HCT116 (cell line): Measurements from ENCODE around the gene BAIAP2L2.

Experiments used
- CEBPB ChIP-seq: IDR thresholded peaks from 2 replicates; pipeline ENCODE4 v1.6.1; 2012; ENCODE audit warnings: low read depth
- EZH2 ChIP-seq: fragments of 200-600 bp; sonication (generic); IDR thresholded peaks from 2 replicates; pipeline ENCODE4 v1.6.1; 2017; ENCODE audit warnings: antibody characterized with exemption, mixed run types
- EZH2phosphoT487 ChIP-seq: fragments of 200-600 bp; IDR thresholded peaks from 2 replicates; pipeline ENCODE4 v1.6.1; 2018; ENCODE audit warnings: antibody characterized with exemption, borderline replicate concordance
- POLR2A ChIP-seq: IDR thresholded peaks from 2 replicates; pipeline ENCODE4 v1.7.0; 2011; ENCODE audit warnings: borderline replicate concordance; ENCODE audit not compliant: insufficient read depth, insufficient read length; ENCODE audit errors: extremely low read depth
- POLR2AphosphoS5 ChIP-seq: IDR thresholded peaks from 2 replicates; pipeline ENCODE4 v1.6.1; 2011; ENCODE audit warnings: mild to moderate bottlenecking, low read depth, low read length, moderate library complexity
- SP1 ChIP-seq: IDR thresholded peaks from 2 replicates; pipeline ENCODE4 v1.6.1; 2012; ENCODE audit warnings: low read depth
- YY1 ChIP-seq: IDR thresholded peaks from 2 replicates; pipeline ENCODE4 v1.6.1; 2011; ENCODE audit warnings: low read length, low read depth, moderate library complexity, mild to moderate bottlenecking; ENCODE audit not compliant: insufficient replicate concordance; ENCODE audit errors: extremely low read depth
- ZFX ChIP-seq: fragments of 450-650 bp; IDR thresholded peaks from 2 replicates; pipeline ENCODE4 v1.6.1; 2017
- TF ChIP-seq, protein P1 (sequence below): IDR thresholded peaks from 2 replicates; pipeline ENCODE4 v1.6.1; 2012
- TF ChIP-seq, protein P2 (sequence below), 3 experiments: fragments of 200-600 bp in 1 of 3; sonication (generic) in 1 of 3; IDR thresholded peaks in 2 of 3; conservative IDR thresholded peaks in 1 of 3; 2 replicates each; pipeline ENCODE4 v1.5.1; 2012 to 2017; ENCODE audit warnings: low read depth in 2 of 3, low read length in 2 of 3, antibody characterized with exemption in 1 of 3, borderline replicate concordance in 1 of 3, control low read depth in 1 of 3, mild to moderate bottlenecking in 1 of 3, mixed read lengths in 1 of 3, mixed run types in 1 of 3, moderate library complexity in 1 of 3; ENCODE audit not compliant: insufficient read depth in 1 of 3
- TF ChIP-seq, protein P3 (sequence below): IDR thresholded peaks from 2 replicates; pipeline ENCODE4 v1.6.1; 2011; ENCODE audit warnings: mild to moderate bottlenecking, low read length, moderate library complexity; ENCODE audit not compliant: insufficient replicate concordance; ENCODE audit errors: extremely low read depth
- TF ChIP-seq, protein P4 (sequence below): IDR thresholded peaks from 2 replicates; pipeline ENCODE4 v1.6.1; 2012
- TF ChIP-seq, protein P5 (sequence below): IDR thresholded peaks from 2 replicates; pipeline ENCODE4 v1.6.1; 2012; ENCODE audit warnings: low read depth

DNA sequence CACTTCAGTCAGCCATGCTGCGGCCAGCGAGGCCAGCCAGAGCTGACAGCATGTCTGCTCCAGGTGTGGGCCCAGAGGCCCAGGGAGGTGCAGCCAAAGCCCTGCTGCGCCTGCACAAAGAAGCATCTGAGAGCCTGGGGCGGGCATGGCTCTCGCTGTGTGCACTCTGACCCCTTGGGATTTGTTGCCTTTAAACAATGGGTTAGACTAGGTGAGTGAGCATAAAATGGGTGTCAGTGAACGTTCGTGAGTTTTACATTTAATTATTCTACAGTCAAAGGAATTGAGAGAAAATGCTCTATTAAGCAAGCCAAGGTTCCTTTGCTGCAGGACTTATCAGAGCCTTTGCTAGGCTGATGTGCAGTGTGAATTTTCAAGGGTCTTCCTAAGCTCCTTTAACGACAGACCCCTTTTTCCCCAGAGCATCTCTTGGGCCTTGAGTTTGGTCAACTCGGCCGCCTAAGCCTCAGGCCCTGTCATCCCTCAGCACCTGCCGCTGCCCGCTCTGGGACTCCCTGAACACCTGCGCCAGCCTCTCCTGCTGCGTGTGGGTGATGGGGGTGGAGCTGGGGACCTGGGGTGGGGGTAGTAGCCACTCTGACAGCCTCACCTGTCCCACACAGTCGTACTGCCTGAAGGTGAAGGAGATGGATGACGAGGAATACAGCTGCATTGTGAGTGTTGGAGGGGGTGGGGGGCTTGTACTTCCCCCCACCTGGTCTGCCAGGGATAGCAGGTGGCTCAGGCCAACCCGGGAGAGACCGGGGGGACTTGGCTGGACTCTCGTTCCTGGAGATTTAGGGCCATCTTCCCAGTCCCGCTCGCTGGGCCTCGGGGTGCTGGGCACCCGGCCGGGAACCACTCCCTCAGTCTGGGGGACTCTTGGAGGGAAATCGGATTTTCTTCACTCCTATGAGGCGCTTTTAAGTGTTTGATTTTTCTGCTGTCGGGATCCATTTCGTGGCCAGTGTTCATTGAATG lies 37.0 kb downstream of the BAIAP2L2 start:
- TF ChIP-seq, protein P1, sequence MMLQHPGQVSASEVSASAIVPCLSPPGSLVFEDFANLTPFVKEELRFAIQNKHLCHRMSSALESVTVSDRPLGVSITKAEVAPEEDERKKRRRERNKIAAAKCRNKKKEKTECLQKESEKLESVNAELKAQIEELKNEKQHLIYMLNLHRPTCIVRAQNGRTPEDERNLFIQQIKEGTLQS, result no peak
- TF ChIP-seq, protein P2, sequence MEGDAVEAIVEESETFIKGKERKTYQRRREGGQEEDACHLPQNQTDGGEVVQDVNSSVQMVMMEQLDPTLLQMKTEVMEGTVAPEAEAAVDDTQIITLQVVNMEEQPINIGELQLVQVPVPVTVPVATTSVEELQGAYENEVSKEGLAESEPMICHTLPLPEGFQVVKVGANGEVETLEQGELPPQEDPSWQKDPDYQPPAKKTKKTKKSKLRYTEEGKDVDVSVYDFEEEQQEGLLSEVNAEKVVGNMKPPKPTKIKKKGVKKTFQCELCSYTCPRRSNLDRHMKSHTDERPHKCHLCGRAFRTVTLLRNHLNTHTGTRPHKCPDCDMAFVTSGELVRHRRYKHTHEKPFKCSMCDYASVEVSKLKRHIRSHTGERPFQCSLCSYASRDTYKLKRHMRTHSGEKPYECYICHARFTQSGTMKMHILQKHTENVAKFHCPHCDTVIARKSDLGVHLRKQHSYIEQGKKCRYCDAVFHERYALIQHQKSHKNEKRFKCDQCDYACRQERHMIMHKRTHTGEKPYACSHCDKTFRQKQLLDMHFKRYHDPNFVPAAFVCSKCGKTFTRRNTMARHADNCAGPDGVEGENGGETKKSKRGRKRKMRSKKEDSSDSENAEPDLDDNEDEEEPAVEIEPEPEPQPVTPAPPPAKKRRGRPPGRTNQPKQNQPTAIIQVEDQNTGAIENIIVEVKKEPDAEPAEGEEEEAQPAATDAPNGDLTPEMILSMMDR (IDR thresholded peaks at IDR 0.05 in 2 of 3, conservative IDR thresholded peaks at IDR 0.05 in 1 of 3; ENCODE audit: borderline replicate concordance in 1 of 3, insufficient read depth in 1 of 3, low read depth in 2 of 3, low read length in 2 of 3), result no peak
- TF ChIP-seq, protein P3, sequence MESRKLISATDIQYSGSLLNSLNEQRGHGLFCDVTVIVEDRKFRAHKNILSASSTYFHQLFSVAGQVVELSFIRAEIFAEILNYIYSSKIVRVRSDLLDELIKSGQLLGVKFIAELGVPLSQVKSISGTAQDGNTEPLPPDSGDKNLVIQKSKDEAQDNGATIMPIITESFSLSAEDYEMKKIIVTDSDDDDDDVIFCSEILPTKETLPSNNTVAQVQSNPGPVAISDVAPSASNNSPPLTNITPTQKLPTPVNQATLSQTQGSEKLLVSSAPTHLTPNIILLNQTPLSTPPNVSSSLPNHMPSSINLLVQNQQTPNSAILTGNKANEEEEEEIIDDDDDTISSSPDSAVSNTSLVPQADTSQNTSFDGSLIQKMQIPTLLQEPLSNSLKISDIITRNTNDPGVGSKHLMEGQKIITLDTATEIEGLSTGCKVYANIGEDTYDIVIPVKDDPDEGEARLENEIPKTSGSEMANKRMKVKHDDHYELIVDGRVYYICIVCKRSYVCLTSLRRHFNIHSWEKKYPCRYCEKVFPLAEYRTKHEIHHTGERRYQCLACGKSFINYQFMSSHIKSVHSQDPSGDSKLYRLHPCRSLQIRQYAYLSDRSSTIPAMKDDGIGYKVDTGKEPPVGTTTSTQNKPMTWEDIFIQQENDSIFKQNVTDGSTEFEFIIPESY, result no peak
- TF ChIP-seq YY1 (no peak), CEBPB (no peak), ZFX (no peak), EZH2 (no peak), EZH2phosphoT487 (no peak), POLR2A (no peak), SP1 (no peak), POLR2AphosphoS5 (no peak)
- TF ChIP-seq, protein P4, sequence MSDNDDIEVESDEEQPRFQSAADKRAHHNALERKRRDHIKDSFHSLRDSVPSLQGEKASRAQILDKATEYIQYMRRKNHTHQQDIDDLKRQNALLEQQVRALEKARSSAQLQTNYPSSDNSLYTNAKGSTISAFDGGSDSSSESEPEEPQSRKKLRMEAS, result no peak
- TF ChIP-seq, protein P5, sequence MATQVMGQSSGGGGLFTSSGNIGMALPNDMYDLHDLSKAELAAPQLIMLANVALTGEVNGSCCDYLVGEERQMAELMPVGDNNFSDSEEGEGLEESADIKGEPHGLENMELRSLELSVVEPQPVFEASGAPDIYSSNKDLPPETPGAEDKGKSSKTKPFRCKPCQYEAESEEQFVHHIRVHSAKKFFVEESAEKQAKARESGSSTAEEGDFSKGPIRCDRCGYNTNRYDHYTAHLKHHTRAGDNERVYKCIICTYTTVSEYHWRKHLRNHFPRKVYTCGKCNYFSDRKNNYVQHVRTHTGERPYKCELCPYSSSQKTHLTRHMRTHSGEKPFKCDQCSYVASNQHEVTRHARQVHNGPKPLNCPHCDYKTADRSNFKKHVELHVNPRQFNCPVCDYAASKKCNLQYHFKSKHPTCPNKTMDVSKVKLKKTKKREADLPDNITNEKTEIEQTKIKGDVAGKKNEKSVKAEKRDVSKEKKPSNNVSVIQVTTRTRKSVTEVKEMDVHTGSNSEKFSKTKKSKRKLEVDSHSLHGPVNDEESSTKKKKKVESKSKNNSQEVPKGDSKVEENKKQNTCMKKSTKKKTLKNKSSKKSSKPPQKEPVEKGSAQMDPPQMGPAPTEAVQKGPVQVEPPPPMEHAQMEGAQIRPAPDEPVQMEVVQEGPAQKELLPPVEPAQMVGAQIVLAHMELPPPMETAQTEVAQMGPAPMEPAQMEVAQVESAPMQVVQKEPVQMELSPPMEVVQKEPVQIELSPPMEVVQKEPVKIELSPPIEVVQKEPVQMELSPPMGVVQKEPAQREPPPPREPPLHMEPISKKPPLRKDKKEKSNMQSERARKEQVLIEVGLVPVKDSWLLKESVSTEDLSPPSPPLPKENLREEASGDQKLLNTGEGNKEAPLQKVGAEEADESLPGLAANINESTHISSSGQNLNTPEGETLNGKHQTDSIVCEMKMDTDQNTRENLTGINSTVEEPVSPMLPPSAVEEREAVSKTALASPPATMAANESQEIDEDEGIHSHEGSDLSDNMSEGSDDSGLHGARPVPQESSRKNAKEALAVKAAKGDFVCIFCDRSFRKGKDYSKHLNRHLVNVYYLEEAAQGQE, result no peak
